22Rv1 (cell line): ENCODE results near the gene HNRNPR.

ENCODE experiments used
- ZFX ChIP-seq: fragments of 450-650 bp; IDR thresholded peaks from 2 replicates; pipeline ENCODE4 v1.6.1; 2017; ENCODE audit warnings: antibody characterized with exemption, borderline replicate concordance
- TF ChIP-seq, protein P1 (sequence below): fragments of 450-650 bp; IDR thresholded peaks from 2 replicates; pipeline ENCODE4 v1.5.1; 2017; ENCODE audit warnings: mild to moderate bottlenecking

DNA sequence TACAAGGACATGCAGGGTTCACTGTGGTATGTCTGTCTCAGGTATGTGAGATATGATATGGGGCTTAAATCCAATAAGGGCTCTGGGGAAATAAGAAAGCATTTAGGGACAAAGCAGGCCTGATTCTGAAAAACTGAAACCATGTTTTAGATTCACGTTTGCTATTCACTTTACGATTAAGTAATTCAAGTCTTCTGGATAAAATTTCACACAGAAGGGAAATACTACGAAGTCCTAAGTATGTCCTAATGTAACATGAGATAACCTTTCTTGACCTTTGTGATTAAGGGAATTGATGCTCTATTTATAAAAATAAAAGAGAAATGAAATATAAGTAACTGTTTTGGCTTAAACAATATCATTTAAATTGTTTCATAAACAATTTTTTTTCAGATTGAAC, 55.4 kb downstream of the HNRNPR start:
- TF ChIP-seq, protein P1, sequence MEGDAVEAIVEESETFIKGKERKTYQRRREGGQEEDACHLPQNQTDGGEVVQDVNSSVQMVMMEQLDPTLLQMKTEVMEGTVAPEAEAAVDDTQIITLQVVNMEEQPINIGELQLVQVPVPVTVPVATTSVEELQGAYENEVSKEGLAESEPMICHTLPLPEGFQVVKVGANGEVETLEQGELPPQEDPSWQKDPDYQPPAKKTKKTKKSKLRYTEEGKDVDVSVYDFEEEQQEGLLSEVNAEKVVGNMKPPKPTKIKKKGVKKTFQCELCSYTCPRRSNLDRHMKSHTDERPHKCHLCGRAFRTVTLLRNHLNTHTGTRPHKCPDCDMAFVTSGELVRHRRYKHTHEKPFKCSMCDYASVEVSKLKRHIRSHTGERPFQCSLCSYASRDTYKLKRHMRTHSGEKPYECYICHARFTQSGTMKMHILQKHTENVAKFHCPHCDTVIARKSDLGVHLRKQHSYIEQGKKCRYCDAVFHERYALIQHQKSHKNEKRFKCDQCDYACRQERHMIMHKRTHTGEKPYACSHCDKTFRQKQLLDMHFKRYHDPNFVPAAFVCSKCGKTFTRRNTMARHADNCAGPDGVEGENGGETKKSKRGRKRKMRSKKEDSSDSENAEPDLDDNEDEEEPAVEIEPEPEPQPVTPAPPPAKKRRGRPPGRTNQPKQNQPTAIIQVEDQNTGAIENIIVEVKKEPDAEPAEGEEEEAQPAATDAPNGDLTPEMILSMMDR = no peak
- TF ChIP-seq ZFX = no peak
